Measurements from ENCODE around the gene CBLIF. TPM values are rescaled to one million over a fixed set of nuclear protein-coding genes. Genes with fewer than 3 reads are reported as not detected.

Gene CBLIF
- total and polyA plus RNA-seq, 2 of the 13 experiments (the other 11 are each of a cell fraction or from before 2014, with no cell fraction given): not detected

- TF ChIP-seq ZNF33B (CRISPR knock-in tag; IDR thresholded peaks at IDR 0.05) (peak; percentile 47; the same call in 1 of the 2 replicates), FOXO1 (CRISPR knock-in tag; IDR thresholded peaks at IDR 0.05) (peak; percentile 61), CAMTA2 (CRISPR knock-in tag; IDR thresholded peaks at IDR 0.05; ENCODE audit: borderline replicate concordance) (no peak), IRX3 (CRISPR knock-in tag; IDR thresholded peaks at IDR 0.05; ENCODE audit: borderline replicate concordance, low read depth) (no peak), ZNF432 (CRISPR knock-in tag; IDR thresholded peaks at IDR 0.05; ENCODE audit: borderline replicate concordance) (0 out of 2 replicates have a peak, but pooled peaks have one; percentile 44), MEIS1 (CRISPR knock-in tag; IDR thresholded peaks at IDR 0.05; ENCODE audit: borderline replicate concordance) (no peak), ZNF678 (CRISPR knock-in tag; IDR thresholded peaks at IDR 0.05) (0 out of 2 replicates have a peak, but pooled peaks have one; percentile 31), DPF2 (CRISPR knock-in tag; IDR thresholded peaks at IDR 0.05; ENCODE audit: borderline replicate concordance, low read depth) (no peak), RFX5 (IDR thresholded peaks at IDR 0.05; ENCODE audit: low read depth, low read length) (no peak), HOXD1 (CRISPR knock-in tag; IDR thresholded peaks at IDR 0.05) (0 out of 2 replicates have a peak, but pooled peaks have one; percentile 69), KAT2B (IDR thresholded peaks at IDR 0.05; ENCODE audit: borderline replicate concordance, low read depth, low read length) (no peak), EP300 (IDR thresholded peaks at IDR 0.05; ENCODE audit: low read depth in 2 of 2, low read length in 2 of 2) (peak in 1 of 2 experiments; percentile 27; a peak in 1 of 4 replicates), EP300 (CRISPR knock-in tag; IDR thresholded peaks at IDR 0.05; ENCODE audit: borderline replicate concordance) (peak; percentile 28; the same call in 1 of the 2 replicates), GLI4 (CRISPR knock-in tag; IDR thresholded peaks at IDR 0.05; ENCODE audit: borderline replicate concordance) (0 out of 2 replicates have a peak, but pooled peaks have one; percentile 42), ZNF567 (CRISPR knock-in tag; IDR thresholded peaks at IDR 0.05; ENCODE audit: borderline replicate concordance) (peak; percentile 56; the same call in 1 of the 2 replicates), MIER2 (CRISPR knock-in tag; IDR thresholded peaks at IDR 0.05) (peak; percentile 72), ZNF670 (CRISPR knock-in tag; IDR thresholded peaks at IDR 0.05; ENCODE audit: borderline replicate concordance) (no peak), NRL (CRISPR knock-in tag; IDR thresholded peaks at IDR 0.05; ENCODE audit: borderline replicate concordance) (peak; percentile 96), SRF (IDR thresholded peaks at IDR 0.05; ENCODE audit: low read depth, low read length) (peak; percentile 86; the same call in 1 of the 2 replicates), ZNF501 (CRISPR knock-in tag; IDR thresholded peaks at IDR 0.05) (peak; percentile 82), MBD4 (IDR thresholded peaks at IDR 0.05; ENCODE audit: borderline replicate concordance, low read length) (no peak), ZEB1 (IDR thresholded peaks at IDR 0.05; ENCODE audit: insufficient replicate concordance, low read depth) (peak; percentile 78), ZMYM4 (CRISPR knock-in tag; IDR thresholded peaks at IDR 0.05) (peak; percentile 97), ZNF121 (CRISPR knock-in tag; IDR thresholded peaks at IDR 0.05) (0 out of 2 replicates have a peak, but pooled peaks have one; percentile 11), SIN3B (IDR thresholded peaks at IDR 0.05; ENCODE audit: low read length) (peak; percentile 75; the same call in 1 of the 2 replicates), NFKB2 (CRISPR knock-in tag; IDR thresholded peaks at IDR 0.05; ENCODE audit: borderline replicate concordance) (peak; percentile 78; the same call in 1 of the 2 replicates)
- TF ChIP-seq, protein P1, sequence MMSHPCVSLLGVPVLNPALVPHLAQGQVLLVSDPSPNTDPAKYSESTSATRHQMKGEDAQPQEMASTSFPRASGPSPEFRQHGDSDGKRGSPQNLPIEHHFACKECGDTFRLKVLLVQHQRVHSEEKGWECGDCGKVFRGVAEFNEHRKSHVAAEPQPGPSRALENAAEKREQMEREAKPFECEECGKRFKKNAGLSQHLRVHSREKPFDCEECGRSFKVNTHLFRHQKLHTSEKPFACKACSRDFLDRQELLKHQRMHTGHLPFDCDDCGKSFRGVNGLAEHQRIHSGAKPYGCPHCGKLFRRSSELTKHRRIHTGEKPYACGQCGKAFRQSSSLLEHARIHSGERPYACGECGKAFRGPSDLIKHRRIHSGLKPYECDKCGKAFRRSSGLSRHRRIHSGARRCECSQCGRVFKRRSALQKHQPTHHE (CRISPR knock-in tag; IDR thresholded peaks at IDR 0.05; ENCODE audit: borderline replicate concordance): no peak; the same call in 1 of the 2 replicates
- TF ChIP-seq, protein P2, sequence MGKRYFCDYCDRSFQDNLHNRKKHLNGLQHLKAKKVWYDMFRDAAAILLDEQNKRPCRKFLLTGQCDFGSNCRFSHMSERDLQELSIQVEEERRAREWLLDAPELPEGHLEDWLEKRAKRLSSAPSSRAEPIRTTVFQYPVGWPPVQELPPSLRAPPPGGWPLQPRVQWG (CRISPR knock-in tag; IDR thresholded peaks at IDR 0.05; ENCODE audit: borderline replicate concordance, low read depth): 0 out of 2 replicates have a peak, but pooled peaks have one; percentile 39
- TF ChIP-seq, protein P3, sequence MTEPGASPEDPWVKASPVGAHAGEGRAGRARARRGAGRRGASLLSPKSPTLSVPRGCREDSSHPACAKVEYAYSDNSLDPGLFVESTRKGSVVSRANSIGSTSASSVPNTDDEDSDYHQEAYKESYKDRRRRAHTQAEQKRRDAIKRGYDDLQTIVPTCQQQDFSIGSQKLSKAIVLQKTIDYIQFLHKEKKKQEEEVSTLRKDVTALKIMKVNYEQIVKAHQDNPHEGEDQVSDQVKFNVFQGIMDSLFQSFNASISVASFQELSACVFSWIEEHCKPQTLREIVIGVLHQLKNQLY (CRISPR knock-in tag; IDR thresholded peaks at IDR 0.05): peak; percentile 29; the same call in 1 of the 2 replicates
Measured at GRCh38 chr11:59810189-59810910, 34.9 kb downstream of the CBLIF start, which contains the start of gene MRPL16 (continued).
